Activated naive CD8-positive, alpha-beta T cell treated with anti-CD3 and anti-CD28 coated beads, Interleukin-2, amount 50 U/mL, for 16 hours (primary cell): Measurements from ENCODE around the gene CPT1B.
"Not testable (repeated sequence)": the region's sequence is repeated elsewhere in the genome, so short reads cannot be mapped to it uniquely, and the experiment has no call there.

Source experiments
- DNase-seq: peaks from one replicate; pipeline ENCODE4 v3.0.0-alpha.2; 2020; ENCODE audit warnings: low read depth, low spot score

Gene CPT1B

GRCh38 chr22:50529416-50529896 is 48.8 kb downstream of the CPT1B start:
- DNase-seq: no peak

- no peak for DNase-seq
Observed at GRCh38 chr22:50528682-50529415, 49.4 kb downstream of the CPT1B start.

GRCh38 chr22:50527921-50528681 is 50.1 kb downstream of the CPT1B start:
- DNase-seq: no peak

GRCh38 chr22:50526834-50527801 is 51.1 kb downstream of the CPT1B start:
- DNase-seq: no peak

GRCh38 chr22:50526108-50526833 is 52.0 kb downstream of the CPT1B start:
- peak; percentile 64 for DNase-seq

GRCh38 chr22:50525858-50526107 is 52.4 kb downstream of the CPT1B start:
- DNase-seq: no peak

GRCh38 chr22:50525104-50525857 is 52.9 kb downstream of the CPT1B start, which contains the start of gene SCO2:
Gene SCO2, minus strand, starts transcription at chr22:50525598. Its CDS starts 1,187 bp downstream, at chr22:50524411.
- peak; percentile 95 for DNase-seq

GRCh38 chr22:50524676-50525103 is 53.5 kb downstream of the CPT1B start:
- DNase-seq: no peak

- DNase-seq: no peak
Observed at GRCh38 chr22:50523806-50524675, 54.2 kb downstream of the CPT1B start.

- DNase-seq: no peak
Observed at GRCh38 chr22:50523458-50523805, 54.8 kb downstream of the CPT1B start.

- no peak for DNase-seq
Observed at GRCh38 chr22:50522806-50523438, 55.3 kb downstream of the CPT1B start.

- DNase-seq: no peak
Observed at GRCh38 chr22:50522208-50522805, 55.9 kb downstream of the CPT1B start.

- no peak for DNase-seq
Observed at GRCh38 chr22:50521710-50522109, 56.5 kb downstream of the CPT1B start.

GRCh38 chr22:50520826-50521453 is 57.3 kb downstream of the CPT1B start:
- DNase-seq: no peak

- DNase-seq: not testable (repeated sequence)
Observed at GRCh38 chr22:50520184-50520583, 58.0 kb downstream of the CPT1B start.

GRCh38 chr22:50519151-50519550 is 59.1 kb downstream of the CPT1B start:
- no peak for DNase-seq
